Activated T-cell treated with anti-CD3 and anti-CD28 coated beads, Interleukin-2, amount 50 U/mL, for 48 hours (primary cell): Measurements from ENCODE around the gene S100A6.
"Not testable (repeated sequence)": the region's sequence is repeated elsewhere in the genome, so short reads cannot be mapped to it uniquely, and the experiment has no call there.

ENCODE experiments used
- DNase-seq, 2 experiments: peaks; one replicate each; pipeline ENCODE4 v3.0.0-alpha.2; 2020

The S100A6 gene

DNA sequence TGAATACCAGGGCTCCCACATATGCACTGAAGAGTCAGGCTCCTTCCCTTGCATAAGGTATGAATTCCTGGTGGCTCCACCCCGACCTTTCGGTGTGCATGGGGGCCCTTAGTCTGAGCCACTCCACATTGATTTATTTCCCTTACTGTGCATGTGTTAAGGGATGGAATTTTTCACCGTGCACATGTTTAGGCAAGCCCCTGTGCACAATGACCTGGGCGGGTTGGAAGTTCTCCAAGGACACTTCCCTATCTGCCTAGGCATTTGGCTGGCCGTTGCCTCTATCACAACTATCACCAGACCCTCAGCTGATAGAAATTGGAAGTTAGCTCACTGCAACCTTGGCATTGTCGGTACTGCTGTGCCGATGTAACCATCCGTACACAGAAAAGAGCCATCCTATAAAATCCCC is 9.7 kb downstream of the S100A6 start:
- no peak for DNase-seq

DNA sequence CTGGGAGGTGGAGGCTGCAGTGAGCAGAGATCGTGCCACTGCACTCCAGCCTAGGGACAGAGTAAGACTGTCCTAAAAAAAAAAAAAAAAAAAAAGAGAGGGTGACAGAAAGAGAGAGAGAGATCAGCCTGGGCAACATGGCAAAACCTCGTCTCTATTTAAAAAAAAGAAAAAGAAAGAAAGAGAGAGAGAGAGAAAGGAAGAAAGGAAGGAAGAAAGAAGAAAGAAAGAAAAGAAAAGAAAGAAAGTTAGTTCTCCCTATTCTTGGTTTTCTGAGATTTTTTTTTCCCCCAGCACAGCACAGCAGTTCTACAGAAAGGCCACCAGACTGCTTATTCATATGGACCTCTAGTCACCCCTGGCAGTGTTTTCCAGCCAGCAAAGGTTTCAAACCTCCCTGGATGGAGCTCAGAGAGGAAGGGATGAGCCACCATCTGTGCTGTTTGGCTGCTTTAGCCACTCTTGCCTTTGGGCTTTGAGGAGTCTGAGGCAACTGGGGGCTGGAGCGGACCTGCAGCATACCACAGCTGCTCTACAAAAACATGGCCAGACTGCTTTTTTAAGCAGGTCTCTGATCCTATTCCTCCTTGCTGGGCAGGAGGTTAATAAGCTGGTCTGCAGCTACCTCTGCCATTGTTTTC is 10.6 kb downstream of the S100A6 start:
- DNase-seq = no peak

DNA sequence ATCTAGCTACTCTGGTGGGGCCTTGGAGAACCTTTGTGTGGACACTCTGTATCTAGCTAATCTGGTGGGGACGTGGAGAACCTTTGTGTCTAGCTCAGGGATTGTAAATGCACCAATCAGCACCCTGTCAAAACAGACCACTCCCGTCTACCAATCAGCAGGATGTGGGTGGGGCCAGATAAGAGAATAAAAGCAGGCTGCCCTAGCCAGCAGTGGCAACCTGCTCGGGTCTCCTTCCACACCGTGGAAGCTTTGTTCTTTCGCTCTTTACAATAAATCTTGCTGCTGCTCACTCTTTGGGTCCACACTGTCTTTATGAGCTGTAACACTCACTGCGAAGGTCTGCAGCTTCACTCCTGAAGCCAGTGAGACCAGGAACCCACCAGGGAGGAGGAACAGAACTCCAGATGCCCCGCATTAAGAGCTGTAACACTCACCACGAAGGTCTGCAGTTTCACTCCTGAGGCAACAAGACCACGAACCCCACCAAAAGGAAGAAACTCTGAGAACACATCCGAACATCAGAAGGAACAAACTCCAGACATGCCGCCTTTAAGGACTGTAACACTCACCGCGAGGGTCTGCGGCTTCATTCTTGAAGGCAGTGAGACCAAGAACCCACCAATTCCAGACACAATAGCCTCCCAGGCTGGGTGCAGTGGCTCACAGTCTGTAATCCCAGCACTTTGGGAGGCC is 13.3 kb downstream of the S100A6 start:
- DNase-seq = peak in 1 of 2 experiments; percentile 37

DNA sequence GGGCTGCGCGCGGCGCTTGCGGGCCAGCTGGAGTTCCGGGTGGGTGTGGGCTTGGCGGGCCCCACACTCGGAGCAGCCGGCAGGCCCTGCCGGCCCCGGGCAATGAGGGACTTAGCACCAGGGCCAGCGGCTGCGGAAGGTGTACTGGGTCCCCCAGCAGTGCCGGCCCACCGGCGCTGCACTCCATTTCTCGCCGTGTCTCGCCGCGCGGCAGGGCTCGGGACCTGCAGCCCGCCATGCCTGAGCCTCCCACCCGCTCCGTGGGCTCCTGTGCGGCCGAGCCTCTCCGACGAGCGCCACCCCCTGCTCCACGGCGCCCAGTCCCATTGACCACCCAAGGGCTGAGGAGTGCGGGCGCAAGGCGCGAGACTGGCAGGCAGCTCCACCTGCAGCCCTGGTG is 14.0 kb downstream of the S100A6 start:
- DNase-seq = not testable (repeated sequence)

DNA sequence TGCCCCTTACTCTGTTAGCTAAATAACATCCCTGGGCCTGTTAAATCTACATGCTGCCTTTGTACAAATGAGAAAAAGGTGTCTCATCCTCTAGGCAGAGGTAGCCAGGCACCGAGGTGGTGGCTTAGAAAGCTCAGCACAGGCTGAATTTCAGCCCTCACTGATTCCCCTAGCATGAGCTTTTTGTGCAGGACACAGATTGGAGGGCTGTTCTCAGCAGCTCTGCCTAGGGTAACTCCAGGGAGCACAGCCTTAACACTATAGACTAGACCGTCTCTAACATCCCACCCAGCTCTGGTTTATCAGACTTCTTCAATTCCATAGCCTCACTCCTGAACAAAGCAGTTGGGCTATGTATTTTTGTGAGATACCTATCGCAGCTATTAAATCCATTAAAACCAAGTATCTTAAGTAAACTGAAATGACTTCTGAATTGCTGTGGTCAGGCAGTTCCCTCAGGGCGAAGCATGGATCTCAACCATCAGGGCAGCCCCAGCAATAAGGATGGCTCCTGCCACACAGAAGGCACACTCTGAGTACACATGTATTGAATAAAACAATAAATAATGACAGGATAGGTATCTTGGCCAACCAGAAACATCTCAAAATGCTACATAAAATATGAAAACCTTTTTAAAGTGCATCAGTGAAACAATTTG is 14.8 kb downstream of the S100A6 start:
- DNase-seq = no peak

DNA sequence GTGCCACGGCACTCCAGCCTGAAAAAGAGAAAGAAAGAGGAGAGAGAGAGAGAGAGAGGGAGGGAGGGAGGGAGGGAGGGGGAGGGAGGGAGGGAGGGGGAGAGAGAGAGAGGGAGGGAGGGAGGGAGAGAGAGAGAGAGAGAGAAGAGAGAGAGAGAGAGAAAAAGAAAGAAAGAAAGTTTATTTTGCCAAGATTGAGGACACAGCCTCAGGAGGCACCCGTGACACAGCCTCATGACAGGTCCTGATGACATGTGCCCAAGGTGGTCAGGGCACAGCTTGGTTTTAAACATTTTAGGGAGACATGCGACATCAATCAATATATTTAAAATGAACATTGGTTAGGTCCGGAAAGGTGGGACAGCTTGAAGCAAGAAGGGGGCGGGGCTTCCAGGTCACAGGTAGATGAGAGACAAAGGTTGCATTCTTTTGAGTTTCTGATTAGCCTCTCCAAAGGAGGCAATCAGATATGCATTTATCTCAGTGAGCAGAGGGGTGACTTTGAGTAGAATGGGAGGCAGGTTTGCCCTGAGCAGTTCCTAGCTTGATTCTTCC is 15.6 kb downstream of the S100A6 start:
- DNase-seq = not testable (repeated sequence)

DNA sequence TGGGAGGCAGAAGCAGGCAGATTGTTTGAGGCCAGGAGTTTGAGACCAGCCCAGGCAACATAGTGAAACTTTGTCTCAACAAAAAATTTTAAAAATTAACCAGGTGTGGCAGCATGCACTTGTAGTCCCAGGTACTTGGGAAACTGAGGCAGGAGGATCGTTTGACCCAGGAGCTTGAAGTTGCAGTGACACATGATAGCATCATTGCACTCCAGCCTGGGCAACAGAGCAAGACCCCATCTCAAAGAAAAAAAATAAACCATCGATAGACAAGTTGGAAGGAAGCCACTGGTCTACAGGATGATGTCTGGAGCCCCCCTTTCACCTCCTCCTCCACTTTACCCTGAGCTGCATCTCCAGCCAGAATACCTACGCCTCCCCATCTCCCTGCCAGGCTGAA is 16.5 kb downstream of the S100A6 start:
- no peak for DNase-seq

DNA sequence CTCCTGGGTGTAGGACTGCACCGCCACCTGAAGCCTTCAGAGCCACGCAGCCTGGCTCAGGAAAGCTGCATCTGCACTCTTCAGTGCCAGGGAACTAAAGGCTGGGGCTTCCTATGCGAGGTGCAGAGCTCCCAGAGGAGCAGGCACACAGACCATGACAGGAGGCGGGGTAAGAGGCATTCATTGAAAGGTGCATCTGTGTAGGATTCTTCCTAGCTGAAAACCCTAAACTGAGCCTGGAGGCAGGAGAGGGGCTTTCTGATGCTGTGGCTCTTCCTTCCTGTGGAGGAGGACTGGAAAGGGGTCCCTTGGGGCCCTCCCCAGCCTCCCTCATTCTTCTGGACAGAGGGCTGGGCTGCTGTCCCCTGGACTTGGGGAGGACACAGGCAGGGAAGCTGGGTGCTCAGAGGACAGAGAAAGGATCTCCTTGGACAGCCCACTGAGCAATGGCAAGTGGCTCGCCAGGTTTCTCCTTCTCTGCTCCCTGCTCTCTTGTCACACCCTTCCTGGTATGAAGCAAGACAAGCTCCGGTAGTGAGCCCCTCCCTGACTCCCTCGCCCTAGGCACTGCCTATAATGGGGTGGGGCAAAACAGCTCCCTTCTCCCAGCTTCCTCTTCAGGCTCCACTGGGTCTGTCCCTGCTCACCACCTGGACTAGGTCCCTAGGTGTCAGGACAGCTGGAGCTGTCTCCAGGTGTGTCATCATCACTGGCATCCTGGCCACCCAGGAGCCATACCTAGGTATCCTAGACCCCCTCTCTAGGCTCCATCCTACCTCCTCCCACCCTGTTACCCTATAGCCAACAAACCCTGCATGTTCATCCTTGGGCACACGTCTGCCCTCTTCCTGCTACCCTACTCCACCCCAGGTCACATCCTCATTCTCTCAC is 20.0 kb downstream of the S100A6 start:
- DNase-seq = no peak

DNA sequence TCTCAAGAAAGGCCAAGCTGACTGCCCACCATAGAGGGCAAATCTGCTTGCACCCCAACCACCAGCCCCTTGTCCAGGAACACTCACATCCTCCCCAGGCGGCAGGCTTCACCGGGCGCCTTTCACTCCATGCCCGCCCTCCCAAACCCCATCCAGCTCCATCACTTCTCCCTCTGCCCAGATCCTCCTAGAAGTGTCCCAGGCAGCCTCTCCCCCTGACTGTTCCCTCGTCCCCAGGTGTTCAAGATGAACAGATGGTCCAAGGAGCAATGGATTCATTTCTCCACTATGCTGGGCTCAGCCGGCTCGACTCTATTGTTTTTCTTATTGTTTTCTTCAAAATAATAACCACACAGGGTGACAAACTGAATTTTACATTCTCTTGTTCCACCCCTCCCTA is 22.1 kb downstream of the S100A6 start:
- DNase-seq = no peak

DNA sequence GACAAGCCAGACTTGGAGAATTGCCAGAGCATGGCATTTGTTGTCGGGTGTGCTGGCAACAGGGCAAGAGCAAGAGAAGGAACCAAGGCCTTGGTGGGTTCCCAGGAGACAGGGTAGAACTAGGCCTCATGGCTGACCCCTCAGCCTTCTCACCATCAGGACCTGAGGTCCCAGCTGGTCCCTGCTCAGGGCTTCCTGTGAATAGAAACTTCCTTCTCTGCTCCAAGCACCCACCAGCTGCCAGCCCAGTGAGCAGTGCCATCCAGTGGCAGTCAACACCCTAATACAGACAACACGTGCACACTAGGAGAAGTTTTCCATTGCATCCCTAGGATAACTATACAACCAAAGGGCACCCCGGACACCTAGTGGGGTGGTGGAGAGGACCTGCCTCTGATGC is 22.8 kb downstream of the S100A6 start:
- DNase-seq = no peak

DNA sequence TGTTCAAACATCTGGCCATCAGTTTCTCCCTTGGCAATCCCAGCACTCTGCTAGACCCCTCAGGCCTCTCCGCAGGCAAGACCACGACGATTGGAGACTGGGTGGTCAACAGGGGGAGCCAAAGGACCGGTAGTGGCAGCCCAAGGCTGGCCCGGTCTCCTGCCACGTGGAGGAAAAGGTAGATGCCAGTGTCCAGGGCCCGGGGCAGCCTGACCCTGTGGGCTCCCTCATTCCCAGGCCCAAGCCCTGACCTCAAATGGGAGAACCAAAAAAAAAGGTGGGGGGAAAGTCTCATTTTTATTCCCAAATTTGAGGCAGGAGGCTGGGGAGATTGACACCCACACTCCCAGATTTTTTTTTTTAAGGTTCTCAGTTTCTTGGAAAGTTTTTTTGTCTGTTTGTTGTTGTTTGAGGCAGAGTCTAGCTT is 24.8 kb downstream of the S100A6 start:
- DNase-seq = peak; percentile 85 to 87

DNA sequence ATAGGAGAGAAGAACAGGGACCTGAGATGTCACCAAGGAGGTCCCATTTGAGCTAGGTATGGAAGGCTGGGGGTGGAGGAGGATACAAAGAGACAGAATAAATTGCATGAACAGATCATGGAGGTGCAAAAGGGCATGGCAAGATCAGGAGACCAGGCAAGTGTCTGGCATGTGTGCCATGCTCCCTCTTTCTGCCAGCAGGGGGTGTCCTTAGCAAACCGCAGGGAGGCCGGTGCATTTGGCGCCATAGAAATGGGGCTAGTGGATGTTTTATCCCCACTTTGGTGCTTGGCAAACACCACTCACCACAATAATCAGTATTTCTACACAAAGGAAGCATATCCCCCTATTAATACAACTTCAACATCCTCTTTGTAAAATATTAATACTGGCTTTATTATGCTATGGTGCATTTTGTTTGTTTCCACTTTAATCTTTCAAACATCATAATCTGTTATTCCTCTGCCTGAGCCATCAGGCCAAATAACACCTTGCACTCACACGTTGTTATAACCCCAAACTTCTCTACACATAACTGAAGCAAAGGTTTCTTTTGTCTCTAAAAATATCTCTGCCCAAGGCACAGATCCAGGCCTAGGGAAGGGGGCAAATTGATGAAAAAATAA is 25.9 kb downstream of the S100A6 start:
- DNase-seq = peak; percentile 83 to 84

DNA sequence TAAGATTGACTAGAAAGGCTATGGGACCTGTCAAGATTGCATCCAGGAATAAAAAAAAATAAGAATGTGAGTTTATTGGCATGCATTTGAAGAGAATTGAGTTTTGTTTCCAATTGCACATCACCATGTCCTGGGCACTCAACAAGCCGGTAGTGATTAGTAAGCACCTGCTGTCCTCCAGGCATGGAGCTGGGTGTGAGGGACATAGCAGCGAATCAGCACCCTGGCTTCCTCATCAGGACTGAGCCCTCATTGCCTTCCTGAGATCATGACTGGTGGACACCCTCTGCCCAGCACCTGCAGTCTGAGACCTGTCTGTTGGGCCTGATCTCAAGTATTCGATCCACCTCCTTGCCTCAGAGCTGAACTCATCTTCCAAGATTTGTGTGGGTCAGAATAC is 26.8 kb downstream of the S100A6 start:
- no peak for DNase-seq

DNA sequence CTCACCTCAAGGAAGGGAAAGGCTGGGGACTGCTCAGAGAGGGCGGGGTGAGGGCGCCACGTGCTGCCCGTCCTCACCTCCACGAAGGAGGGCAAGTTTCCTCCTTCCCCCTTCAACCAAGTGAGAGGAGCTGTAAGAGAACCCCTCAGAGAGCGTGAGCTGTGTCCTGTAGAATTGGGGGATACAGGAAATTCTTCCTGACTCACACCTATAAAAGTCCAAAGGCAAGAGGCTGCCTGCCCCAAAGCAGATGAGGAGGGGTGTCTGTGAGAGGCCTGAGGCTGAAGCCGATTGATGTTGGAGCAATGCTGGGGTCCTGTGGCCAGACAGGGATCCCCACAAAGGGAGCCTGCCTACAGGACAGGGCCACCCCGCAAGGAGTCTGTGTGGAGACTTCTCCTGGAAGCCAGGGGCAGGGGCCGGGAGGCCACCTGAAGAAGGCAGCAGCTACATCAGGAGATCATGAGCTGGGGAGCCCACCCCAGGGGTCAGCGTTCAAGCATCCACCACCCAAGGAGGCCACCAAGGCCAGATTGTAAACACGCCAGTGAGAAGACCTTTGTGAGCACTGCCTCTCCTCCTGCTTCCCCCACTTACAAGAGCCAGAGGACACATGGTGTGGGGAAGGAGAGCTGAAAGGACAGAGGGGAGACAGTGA is 27.7 kb downstream of the S100A6 start:
- no peak for DNase-seq

DNA sequence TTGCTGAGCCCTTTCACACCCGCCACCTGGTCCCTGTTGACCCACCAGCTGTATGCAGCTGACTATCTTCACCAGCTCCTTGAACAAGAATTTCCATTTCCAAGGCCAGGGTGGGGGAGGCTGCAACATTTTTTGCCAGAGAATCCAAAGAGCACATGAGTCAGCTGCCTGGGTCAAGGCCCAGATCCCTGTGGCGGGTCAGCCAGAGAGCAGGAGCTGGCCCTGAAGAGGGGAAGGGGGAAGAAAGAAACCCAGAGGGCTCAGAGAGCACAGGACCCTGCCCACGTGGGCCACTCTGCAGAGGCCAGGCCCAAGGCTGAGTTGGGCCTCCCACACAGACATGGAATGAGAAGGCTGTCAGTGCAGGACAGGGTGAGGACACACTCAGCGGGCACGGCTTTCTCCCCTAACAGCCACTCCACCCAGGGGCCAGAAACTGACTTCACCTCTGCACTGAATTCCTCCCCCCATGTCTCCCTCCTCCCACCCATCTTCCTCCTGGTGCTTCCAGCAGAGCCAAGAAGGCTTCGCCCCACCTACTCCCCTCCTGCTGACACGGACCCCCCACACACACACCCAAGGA is 28.9 kb downstream of the S100A6 start:
- DNase-seq = no peak

DNA sequence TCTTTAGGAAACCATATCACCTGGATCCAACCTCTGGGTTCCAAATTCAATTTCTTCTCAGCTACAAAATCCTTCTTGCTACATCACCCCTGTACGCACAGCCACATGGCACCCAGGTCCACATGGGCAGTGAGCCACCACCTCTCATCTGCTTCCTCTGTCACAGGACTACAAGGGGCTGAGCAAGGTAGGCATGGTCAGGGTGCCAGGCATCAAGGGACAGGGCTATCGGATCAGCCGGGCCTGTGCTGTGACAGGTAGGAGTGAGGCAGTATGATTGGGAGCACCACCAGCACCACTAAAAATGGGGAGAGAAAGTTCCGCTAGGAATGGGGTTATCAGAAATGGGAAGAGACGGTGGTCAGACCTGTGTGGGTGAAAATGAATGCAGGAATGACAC is 29.4 kb downstream of the S100A6 start:
- DNase-seq = no peak

DNA sequence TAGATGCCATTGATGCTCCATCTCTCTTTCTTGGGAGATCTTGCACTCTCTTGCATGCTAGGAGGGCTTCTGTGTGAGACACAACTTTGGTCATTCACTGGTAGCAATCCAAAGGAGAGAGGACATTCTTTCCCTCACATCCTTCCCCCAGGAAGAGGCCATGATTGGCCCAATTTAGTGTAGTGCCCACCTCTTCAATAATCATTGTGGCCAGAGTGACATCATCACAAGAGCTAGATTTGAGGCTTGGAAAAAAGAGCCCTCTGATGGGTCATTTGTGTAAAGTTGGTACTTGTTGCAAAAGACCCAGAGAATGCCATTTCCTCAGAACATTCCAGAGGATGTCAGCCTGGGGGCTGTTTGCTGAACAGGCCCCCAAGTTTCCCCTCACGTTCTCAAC is 30.2 kb downstream of the S100A6 start:
- DNase-seq = no peak

DNA sequence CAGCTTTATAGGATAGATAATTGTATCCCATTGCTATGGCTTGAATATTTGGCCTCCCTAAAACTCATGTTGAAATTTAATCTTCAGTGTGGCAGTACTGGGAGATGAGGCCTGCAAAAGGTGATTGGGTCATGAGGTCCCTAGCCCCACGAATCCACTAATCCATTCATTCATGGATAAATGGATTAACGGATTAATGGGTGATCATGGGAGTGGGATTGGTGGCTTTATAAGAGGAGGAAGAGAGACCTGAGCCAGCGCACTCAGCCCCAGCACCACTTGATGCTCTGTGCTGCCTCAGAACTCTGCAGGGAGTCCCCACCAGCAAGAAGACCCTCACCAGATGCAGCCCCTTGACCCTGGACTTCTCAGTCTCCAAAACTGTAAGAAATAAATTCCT is 32.0 kb downstream of the S100A6 start:
- no peak for DNase-seq

DNA sequence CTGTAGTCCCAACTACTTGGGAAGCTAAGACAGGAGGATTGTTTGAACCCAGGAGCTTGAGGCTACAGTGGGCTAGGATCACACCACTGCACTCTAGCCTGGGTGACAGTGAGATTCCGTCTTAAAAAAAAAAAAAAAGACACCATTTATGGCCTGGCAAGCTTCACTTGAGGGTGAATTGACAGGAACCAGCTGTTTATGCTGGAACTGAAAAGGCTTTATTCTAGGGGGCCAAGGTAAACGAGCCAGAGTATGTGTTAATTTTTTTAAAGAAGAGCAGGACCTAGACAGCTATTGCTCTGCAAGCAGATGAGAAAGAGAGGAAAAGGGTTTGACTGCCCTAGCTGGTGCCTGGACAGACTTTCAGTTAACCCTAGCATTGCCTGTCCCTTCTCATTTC is 37.0 kb downstream of the S100A6 start:
- no peak for DNase-seq

DNA sequence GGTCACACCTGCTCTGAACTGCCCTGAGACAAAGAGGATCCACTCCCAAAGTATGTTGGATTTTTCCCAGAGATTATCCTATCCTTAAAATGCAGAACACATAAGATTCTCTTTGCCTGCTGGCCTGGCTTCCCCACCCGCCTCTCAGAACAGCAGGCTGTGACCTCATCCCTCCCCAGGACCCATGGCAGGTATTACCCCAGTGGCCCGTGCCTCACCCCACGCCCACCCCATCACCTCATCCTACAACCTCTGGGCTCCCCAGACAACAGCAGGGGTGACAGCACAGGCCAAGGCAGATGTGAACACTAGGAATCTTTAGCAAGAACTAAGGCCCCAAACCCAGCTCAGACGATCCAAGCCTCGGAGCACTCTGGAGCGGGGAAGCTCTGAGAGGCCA is 40.3 kb downstream of the S100A6 start:
- DNase-seq = no peak

DNA sequence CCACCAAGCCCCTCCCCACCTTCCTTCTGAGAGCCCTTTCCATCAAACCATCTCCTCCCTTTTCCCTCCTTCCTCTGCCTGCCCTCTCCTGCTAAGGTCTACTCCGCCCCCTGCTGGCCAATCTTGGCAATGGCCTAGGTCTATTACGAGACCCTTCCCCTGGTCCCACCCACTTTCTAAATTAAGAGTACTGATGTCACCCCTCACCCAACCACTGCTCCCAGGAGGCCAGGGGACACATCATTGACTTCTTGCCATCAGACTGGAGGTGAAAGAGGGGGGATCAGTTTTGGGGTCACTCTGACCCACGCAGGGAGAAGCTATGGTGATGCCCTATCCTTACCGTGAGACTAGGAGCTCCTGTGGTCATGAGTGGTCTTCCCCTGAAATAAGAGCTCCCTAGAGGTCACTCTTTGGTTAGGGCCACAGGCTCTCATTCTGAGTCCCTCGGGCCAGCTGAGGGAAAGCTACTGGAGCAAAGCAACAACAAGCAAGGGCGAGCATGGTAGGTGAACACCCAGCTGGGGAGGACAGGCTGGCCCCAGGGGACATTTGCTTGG is 40.7 kb downstream of the S100A6 start:
- DNase-seq = peak; percentile 84 to 86
